Measurements from ENCODE around the gene RRN3.

DNA sequence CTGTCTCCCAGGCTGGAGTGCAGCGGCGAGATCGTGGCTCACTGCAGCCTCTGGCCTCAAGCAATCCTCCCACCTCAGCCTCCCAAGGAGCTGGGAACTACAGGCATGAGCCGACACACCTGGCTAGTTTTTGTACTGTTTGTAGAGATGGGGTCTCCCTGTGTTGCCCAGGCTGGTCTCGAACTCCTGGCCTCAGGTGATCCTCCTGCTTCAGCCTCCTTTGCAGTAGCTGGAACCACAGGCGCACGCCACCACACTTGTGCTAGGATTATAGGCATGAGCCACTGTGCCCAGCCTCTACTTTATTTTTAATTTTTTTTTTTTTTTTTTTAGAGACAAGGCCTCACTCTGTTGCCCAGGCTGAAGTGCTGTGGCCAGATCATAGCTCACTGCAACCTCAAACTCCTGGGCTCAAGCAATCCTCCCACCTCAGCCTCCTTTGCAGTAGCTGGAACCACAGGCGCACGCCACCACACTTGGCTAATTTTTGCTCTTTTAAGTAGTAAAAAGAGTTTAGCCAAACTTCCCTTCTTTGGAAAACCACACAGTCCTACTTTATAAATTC is 42.6 kb downstream of the RRN3 start:
- TF ChIP-seq POLR2A (IDR thresholded peaks at IDR 0.05; ENCODE audit: low read length) (no peak), GATA1 (IDR thresholded peaks at IDR 0.05; ENCODE audit: low read depth, low read length) (no peak)

Data from erythroblast (primary cell).